SU-DHL-6 (cell line): ENCODE data around the gene CD80.
A peak's percentile ranks its signal among the peaks of the same experiment; 100 is the strongest.

Experiments used
- H2AFZ ChIP-seq: fragments of 200-600 bp; sonication (generic); 2 replicates; pipeline ENCODE4 v1.6.1; 2014; ENCODE audit warnings: low read depth, mild to moderate bottlenecking, moderate library complexity, mixed read lengths, antibody characterized with exemption, low read length; ENCODE audit not compliant: severe bottlenecking
- H3F3A ChIP-seq: fragments of 200-600 bp; shearing (Covaris generic); 2 replicates; pipeline ENCODE4 v1.6.0; 2016; ENCODE audit warnings: antibody characterized with exemption, mild to moderate bottlenecking; ENCODE audit not compliant: insufficient read depth
- H3K27ac ChIP-seq: fragments of 200-600 bp; sonication (generic); 2 replicates; pipeline ENCODE4 v1.5.1; 2016; ENCODE audit warnings: low read depth, mild to moderate bottlenecking, low read length, moderate library complexity, mixed read lengths
- H3K27me3 ChIP-seq: fragments of 200-600 bp; sonication (generic), shearing (Covaris generic); 2 replicates; pipeline ENCODE4 v1.6.0; 2014; ENCODE audit warnings: mild to moderate bottlenecking, low read length
- H3K36me3 ChIP-seq: fragments of 200-600 bp; sonication (generic); 2 replicates; pipeline ENCODE4 v1.6.1; 2014; ENCODE audit warnings: mild to moderate bottlenecking, low read length, mixed read lengths
- H3K4me2 ChIP-seq: fragments of 300-600, 200-600 bp; shearing (Covaris generic), sonication (generic); 2 replicates; pipeline ENCODE4 v1.6.0; 2014; ENCODE audit warnings: low read length, low read depth, mild to moderate bottlenecking; ENCODE audit not compliant: poor library complexity, severe bottlenecking
- H3K4me3 ChIP-seq: fragments of 200-600 bp; sonication (generic); 2 replicates; pipeline ENCODE4 v1.5.1; 2014; ENCODE audit warnings: antibody characterized with exemption, low read length, mild to moderate bottlenecking, mixed read lengths; ENCODE audit not compliant: insufficient read depth, poor library complexity, severe bottlenecking
- H3K79me2 ChIP-seq: fragments of 200-600 bp; sonication (generic); 2 replicates; pipeline ENCODE4 v1.6.1; 2014; ENCODE audit warnings: mild to moderate bottlenecking, low read length, moderate library complexity; ENCODE audit not compliant: insufficient read depth
- H3K9ac ChIP-seq: fragments of 200-600 bp; sonication (generic); 2 replicates; pipeline ENCODE4 v1.7.0; 2014; ENCODE audit warnings: mild to moderate bottlenecking, low read length
- H3K9me2 ChIP-seq: fragments of 200-600 bp; sonication (generic); replicated peaks from 2 replicates; pipeline ENCODE4 v1.6.1; 2014; ENCODE audit warnings: low read length; ENCODE audit not compliant: insufficient read depth
- H3K9me3 ChIP-seq: fragments of 200-600 bp; sonication (generic); 2 replicates; pipeline ENCODE4 v1.6.1; 2014; ENCODE audit warnings: low read length, mixed read lengths; ENCODE audit not compliant: insufficient read depth
- H4K20me1 ChIP-seq: fragments of 200-600 bp; sonication (generic); 2 replicates; pipeline ENCODE4 v1.6.1; 2014; ENCODE audit warnings: low read depth, mild to moderate bottlenecking, antibody characterized with exemption, low read length, moderate library complexity, mixed read lengths
- EZH2phosphoT487 ChIP-seq: fragments of 200-600 bp; sonication (generic), shearing (Covaris generic); conservative IDR thresholded peaks from 2 replicates; pipeline ENCODE4 v1.6.1; 2018; ENCODE audit warnings: mild to moderate bottlenecking, antibody characterized with exemption, low read length, moderate library complexity, mixed read lengths
- TF ChIP-seq, protein P1 (sequence below): fragments of 200-600 bp; sonication (generic); IDR thresholded peaks from one replicate; pipeline ENCODE4 v1.5.1; 2017; ENCODE audit warnings: antibody characterized with exemption, mild to moderate bottlenecking, low read length, moderate library complexity; ENCODE audit not compliant: insufficient read depth, poor library complexity, severe bottlenecking

Gene CD80

DNA sequence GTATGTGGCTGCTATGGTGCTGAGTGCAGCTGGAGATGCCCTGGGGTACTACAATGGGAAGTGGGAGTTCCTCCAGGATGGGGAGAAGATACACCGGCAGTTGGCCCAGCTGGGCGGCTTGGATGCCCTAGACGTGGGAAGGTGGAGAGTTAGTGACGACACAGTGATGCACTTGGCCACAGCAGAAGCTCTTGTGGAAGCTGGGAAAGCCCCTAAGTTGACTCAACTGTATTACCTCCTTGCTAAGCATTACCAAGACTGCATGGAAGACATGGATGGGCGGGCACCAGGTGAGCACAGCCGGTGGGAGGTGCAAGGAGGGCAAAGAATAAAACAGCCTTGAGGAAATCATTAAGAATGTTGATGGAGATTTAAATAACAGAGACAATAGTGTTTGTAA is 22.8 kb upstream of the CD80 start:
- H3K9me2 ChIP-seq, result no peaks in the 10 kb centered on the region
- no peaks in the 10 kb centered on the region for H4K20me1 ChIP-seq
- H3K36me3 ChIP-seq, result no peaks in the 10 kb centered on the region
- H3K79me2 ChIP-seq, result no peaks in the 10 kb centered on the region
- no peaks in the 10 kb centered on the region for H3K27me3 ChIP-seq
- no peak overlapping the region for H3K4me3 ChIP-seq
- peaks cover 17% of the 10 kb centered on the region for H3F3A ChIP-seq
- TF ChIP-seq, protein P1, sequence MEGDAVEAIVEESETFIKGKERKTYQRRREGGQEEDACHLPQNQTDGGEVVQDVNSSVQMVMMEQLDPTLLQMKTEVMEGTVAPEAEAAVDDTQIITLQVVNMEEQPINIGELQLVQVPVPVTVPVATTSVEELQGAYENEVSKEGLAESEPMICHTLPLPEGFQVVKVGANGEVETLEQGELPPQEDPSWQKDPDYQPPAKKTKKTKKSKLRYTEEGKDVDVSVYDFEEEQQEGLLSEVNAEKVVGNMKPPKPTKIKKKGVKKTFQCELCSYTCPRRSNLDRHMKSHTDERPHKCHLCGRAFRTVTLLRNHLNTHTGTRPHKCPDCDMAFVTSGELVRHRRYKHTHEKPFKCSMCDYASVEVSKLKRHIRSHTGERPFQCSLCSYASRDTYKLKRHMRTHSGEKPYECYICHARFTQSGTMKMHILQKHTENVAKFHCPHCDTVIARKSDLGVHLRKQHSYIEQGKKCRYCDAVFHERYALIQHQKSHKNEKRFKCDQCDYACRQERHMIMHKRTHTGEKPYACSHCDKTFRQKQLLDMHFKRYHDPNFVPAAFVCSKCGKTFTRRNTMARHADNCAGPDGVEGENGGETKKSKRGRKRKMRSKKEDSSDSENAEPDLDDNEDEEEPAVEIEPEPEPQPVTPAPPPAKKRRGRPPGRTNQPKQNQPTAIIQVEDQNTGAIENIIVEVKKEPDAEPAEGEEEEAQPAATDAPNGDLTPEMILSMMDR, result no peak
- no peak for TF ChIP-seq EZH2phosphoT487
- H3K4me2 ChIP-seq, result no peak overlapping the region
- H3K27ac ChIP-seq, result no peak overlapping the region
- no peak overlapping the region for H3K9ac ChIP-seq
- H2AFZ ChIP-seq, result no peak overlapping the region
- no peaks in the 10 kb centered on the region for H3K9me3 ChIP-seq

- H2AFZ ChIP-seq, result peak overlapping the region; percentile 83
- H3K4me2 ChIP-seq, result peak overlapping the region; percentile 85
- H3K36me3 ChIP-seq, result no peaks in the 10 kb centered on the region
- peak overlapping the region; percentile 54 for H3K4me3 ChIP-seq
- H3K9me2 ChIP-seq, result no peaks in the 10 kb centered on the region
- no peaks in the 10 kb centered on the region for H4K20me1 ChIP-seq
- H3K9ac ChIP-seq, result peak overlapping the region; percentile 67
- no peaks in the 10 kb centered on the region for H3K9me3 ChIP-seq
- peaks cover 17% of the 10 kb centered on the region for H3F3A ChIP-seq
- H3K27me3 ChIP-seq, result no peaks in the 10 kb centered on the region
- TF ChIP-seq EZH2phosphoT487, result no peak
- TF ChIP-seq, protein P1, result no peak
- no peaks in the 10 kb centered on the region for H3K79me2 ChIP-seq
- peak overlapping the region; percentile 57 for H3K27ac ChIP-seq
Observed at GRCh38 chr3:119580067-119580760, 20.8 kb upstream of the CD80 start.

DNA sequence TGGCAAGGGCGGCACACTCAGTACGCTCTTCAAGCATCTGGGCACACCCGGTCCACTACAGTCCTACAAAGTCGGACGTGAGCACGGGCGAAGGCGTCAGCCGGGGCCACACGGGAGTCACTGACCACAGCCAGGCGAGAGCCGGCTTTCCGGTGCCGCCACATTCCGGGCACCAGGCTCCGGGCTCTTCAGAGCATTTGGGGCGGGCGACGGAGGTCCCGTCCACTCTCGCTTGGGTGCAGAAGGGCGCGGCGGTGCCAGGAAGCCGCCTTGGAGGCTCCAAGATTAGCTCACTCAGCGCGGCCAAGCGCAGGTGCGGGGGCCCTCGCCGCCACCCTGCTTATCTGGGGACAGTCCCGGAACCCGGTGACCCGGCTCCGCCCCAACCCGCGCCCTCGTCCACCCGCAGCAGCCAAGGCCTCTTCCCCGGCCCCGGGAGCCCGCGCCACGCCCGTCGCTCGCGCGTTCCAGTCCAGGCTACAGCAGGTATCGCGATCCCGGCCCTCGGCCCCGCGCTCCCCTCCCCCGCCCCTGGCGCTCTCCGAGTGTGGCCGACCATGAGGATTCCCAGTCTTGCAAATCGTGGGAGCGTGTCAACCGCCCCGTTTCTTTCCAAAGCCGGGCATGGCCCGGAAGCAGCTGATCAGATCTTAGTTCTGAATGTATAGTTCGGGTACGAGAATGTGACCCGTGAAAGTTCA is 20.1 kb upstream of the CD80 start, which contains the start of gene ADPRH:
Gene ADPRH (plus strand): TSS at position 127 of the 701 bp plus-strand sequence. CDS start 2,678 bp downstream, outside the sequence.
- TF ChIP-seq EZH2phosphoT487, result no peak
- TF ChIP-seq, protein P1, result no peak
- Histone ChIP-seq H3K36me3 (no peaks in the 10 kb centered on the region), H4K20me1 (no peaks in the 10 kb centered on the region), H3K9me3 (no peaks in the 10 kb centered on the region), H2AFZ (peak within 1 kb of the TSS; percentile 83), H3K4me2 (peak within 1 kb of the TSS; percentile 85), H3K9ac (peak within 1 kb of the TSS; percentile 67), H3K9me2 (no peaks in the 10 kb centered on the region), H3K4me3 (peak within 1 kb of the TSS; percentile 54), H3K27me3 (no peaks in the 10 kb centered on the region), H3K27ac (peak within 1 kb of the TSS; percentile 57), H3K79me2 (no peaks in the 10 kb centered on the region), H3F3A (peaks cover 17% of the 10 kb centered on the region)
